Stomach (tissue), 4 donors: ENCODE data around the gene NSUN2.

Source experiments
- POLR2AphosphoS5 ChIP-seq, 3 donors: sonication (generic); formaldehyde crosslinking; IDR thresholded peaks; one replicate each; pipeline ENCODE4 v1.6.1; 2016; ENCODE audit warnings: antibody characterized with exemption in 3 of 3
- TF ChIP-seq, protein P1 (sequence below), 7 experiments: fragments of 450-650 bp in 4 of 7; fragments of 200-600 bp in 3 of 7; sonication (generic) in 3 of 7; IDR thresholded peaks; one replicate each; pipeline ENCODE4 v1.5.1; 2016 to 2019; ENCODE audit warnings: antibody characterized with exemption in 7 of 7, control low read depth in 2 of 7, mild to moderate bottlenecking in 1 of 7

DNA sequence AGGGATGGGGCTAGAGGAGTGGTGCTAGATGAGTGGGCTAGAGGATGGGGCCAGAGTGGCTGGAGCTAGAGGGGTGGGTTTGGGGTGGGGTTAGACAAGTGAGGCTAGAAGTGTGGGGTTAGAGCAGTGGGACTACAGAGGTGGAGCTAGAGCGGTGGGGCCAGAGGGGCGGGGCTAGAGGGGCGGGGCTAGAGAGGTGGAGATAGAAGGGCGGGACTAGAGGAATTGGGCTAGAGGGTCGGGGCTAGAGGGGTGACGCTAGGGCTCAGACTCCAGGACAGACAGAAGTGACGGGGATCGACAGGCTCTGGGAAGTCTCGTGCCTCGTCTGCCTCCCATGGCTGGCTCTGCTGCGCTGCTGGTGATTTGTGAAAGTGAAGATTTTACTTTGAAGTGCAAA lies 49.4 kb upstream of the NSUN2 start:
- TF ChIP-seq, protein P1, sequence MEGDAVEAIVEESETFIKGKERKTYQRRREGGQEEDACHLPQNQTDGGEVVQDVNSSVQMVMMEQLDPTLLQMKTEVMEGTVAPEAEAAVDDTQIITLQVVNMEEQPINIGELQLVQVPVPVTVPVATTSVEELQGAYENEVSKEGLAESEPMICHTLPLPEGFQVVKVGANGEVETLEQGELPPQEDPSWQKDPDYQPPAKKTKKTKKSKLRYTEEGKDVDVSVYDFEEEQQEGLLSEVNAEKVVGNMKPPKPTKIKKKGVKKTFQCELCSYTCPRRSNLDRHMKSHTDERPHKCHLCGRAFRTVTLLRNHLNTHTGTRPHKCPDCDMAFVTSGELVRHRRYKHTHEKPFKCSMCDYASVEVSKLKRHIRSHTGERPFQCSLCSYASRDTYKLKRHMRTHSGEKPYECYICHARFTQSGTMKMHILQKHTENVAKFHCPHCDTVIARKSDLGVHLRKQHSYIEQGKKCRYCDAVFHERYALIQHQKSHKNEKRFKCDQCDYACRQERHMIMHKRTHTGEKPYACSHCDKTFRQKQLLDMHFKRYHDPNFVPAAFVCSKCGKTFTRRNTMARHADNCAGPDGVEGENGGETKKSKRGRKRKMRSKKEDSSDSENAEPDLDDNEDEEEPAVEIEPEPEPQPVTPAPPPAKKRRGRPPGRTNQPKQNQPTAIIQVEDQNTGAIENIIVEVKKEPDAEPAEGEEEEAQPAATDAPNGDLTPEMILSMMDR (IDR thresholded peaks at IDR 0.05), result no peak
- TF ChIP-seq POLR2AphosphoS5 (IDR thresholded peaks at IDR 0.05), result no peak
